AG04449 (cell line): Measurements from ENCODE around the gene CCL15.

ENCODE experiments used
- CTCF ChIA-PET: fragments of 350-600 bp; formaldehyde crosslinking; extraction: SDS; loops from one replicate; lab custom pipeline; 2021; ENCODE audit warnings: antibody characterized with exemption; lab: Yijun Ruan, JAX
- POLR2A ChIA-PET: fragments of 400-600, 350-600 bp; formaldehyde crosslinking; extraction: SDS; loops from one replicate; lab custom pipeline; 2020; ENCODE audit warnings: antibody characterized with exemption, inconsistent platforms; lab: Yijun Ruan, JAX
- DNase-seq: peaks from one replicate; pipeline ENCODE4 v3.0.0-alpha.2; 2010; ENCODE audit warnings: low read depth, low spot score
- H3K4me3 ChIP-seq: 2 replicates; pipeline ENCODE4 v1.5.1; 2011; ENCODE audit warnings: low read depth, mild to moderate bottlenecking, control low read depth, low read length
- TF ChIP-seq, protein P1 (sequence below): IDR thresholded peaks from one replicate; pipeline ENCODE4 v1.5.1; 2011; ENCODE audit warnings: mild to moderate bottlenecking, moderate library complexity, low read length, control low read depth, inconsistent platforms; ENCODE audit not compliant: insufficient read depth; ENCODE audit errors: missing control alignments

CCL15 gene

DNA sequence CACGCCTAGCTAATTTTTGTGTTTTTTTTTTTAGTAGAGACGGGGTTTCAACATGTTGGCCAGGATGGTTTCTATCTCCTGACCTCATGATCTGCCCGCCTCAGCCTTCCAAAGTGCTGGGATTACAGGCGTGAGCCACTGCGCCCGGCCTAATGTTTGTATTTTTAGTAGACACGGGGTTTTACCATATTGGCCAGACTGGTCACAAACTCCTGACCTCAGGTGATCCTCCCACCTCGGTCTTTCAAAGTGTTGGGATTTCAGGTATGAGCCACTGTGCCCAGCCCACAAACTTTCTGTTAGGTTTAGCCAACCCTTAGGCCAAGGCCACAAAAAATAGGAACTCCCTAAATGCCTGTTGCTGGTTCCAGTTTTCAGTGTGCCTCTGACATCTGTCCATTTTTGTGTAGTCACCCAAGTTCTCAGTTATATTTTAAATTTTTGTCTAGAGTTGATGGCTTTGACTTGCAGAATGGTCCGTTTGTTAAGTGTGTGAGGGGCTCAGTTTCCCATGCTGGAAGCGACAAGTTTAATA is 32.8 kb downstream of the CCL15 start:
- ChIA-PET POLR2A (no interaction called here), CTCF (interaction anchor here (0.9 to 7.3 kb wide), 9 partner anchors 7 to 521 kb away, joined by 3 to 82 read pairs (median 3); no protein-coding TSS in a partner anchor)
- no peak overlapping the region for H3K4me3 ChIP-seq
- TF ChIP-seq, protein P1, sequence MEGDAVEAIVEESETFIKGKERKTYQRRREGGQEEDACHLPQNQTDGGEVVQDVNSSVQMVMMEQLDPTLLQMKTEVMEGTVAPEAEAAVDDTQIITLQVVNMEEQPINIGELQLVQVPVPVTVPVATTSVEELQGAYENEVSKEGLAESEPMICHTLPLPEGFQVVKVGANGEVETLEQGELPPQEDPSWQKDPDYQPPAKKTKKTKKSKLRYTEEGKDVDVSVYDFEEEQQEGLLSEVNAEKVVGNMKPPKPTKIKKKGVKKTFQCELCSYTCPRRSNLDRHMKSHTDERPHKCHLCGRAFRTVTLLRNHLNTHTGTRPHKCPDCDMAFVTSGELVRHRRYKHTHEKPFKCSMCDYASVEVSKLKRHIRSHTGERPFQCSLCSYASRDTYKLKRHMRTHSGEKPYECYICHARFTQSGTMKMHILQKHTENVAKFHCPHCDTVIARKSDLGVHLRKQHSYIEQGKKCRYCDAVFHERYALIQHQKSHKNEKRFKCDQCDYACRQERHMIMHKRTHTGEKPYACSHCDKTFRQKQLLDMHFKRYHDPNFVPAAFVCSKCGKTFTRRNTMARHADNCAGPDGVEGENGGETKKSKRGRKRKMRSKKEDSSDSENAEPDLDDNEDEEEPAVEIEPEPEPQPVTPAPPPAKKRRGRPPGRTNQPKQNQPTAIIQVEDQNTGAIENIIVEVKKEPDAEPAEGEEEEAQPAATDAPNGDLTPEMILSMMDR = no peak
- DNase-seq = no peak

DNA sequence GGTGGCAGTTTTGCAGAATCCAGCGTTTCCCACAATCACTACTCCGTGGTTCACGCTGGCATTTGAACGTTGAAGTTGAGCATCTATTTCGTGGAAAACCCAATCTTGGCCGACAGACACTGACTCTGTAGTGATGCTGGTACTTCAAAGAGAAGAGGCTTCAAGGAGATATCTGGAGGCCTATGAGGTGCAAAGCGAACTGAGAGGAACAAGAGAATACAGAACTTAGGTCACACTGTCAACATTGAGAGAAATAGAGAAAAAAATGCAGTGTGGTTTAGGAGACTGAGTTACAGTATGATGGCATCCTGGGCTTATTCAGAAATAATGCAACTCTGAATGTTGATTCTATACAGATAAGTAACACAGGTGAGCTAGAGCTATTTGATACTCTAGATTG is 36.1 kb downstream of the CCL15 start:
- no peak for DNase-seq
- no peak overlapping the region for H3K4me3 ChIP-seq
- ChIA-PET POLR2A (no interaction called here), CTCF (interaction anchor here (1.3 to 1.8 kb wide), 4 partner anchors 11 to 518 kb away, joined by 3 to 13 read pairs (median 7); no protein-coding TSS in a partner anchor)
- TF ChIP-seq, protein P1 = no peak

DNA sequence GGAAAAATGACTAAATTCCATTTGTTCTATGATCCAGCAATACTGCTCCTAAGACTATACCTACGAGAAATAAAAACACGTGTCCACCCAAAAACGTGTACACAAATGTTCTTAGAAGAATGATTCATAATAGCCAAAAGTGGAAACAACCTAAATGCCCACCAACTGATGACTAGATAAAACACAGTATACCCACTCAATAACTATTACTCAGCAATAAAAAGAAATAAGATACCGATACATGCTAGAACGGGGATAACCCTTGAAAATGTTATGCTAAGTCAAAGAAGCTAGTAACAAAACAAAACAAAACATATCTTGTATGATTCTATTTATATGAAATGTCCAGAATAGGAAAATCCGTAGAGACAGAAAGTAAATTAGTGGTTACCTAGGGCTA is 37.7 kb downstream of the CCL15 start:
- CTCF ChIA-PET = interaction anchor here (1.1 kb wide), 1 partner anchor 185 kb away, joined by 5 read pairs; no protein-coding TSS in a partner anchor
- DNase-seq = no peak
- TF ChIP-seq, protein P1 = no peak
- no peak overlapping the region for H3K4me3 ChIP-seq
- POLR2A ChIA-PET = no interaction called here

DNA sequence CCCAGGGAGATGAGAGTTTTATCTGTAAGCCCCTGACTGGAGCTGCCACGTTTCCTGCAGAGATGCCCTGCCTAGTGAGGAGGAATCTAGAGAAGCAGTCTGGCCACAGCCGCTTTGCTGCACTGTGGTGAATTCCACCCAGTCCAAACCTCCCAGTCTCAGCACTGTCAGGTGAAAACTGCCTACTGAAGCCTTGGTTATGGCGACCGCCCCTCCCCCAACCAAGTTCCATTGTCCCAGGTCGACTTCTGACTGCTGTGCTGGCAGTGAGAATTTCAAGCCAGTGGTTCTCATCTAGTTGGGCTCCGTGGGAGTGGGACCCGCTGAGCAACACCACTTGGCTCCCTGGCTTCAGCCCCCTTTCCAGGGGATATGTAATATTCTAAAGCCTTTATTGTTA is 47.6 kb downstream of the CCL15 start:
- TF ChIP-seq, protein P1 = no peak

DNA sequence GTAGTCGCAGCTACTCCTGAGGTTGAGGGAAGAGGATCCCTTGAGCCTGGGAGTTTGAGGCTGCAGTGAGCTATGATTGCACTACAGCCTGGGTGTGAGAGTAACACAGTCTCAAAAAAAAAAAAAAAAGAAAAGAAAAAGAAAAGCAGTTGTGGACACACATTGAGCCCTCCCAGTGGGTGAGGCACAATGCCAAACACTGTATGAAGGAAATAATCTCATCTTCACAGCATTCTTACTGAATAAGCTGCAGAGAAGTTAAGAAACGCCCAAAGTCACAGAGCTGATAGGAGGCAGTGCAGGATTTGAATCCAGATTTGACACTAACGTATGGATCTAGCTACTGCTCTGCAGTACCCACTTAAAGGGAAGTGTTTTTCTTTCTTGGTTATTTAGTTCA is 52.0 kb downstream of the CCL15 start:
- DNase-seq = no peak
- CTCF ChIA-PET = interaction anchor here (1.5 to 2.2 kb wide), 2 partner anchors 12 to 20 kb away, joined by 3 to 6 read pairs; no protein-coding TSS in a partner anchor
- TF ChIP-seq, protein P1 = no peak
- POLR2A ChIA-PET = no interaction called here
- no peak overlapping the region for H3K4me3 ChIP-seq

More for the DNA sequence above, 47.6 kb downstream of the CCL15 start:
- CTCF ChIA-PET = no interaction called here
- H3K4me3 ChIP-seq = no peak overlapping the region
- POLR2A ChIA-PET = no interaction called here
- DNase-seq = no peak

DNA sequence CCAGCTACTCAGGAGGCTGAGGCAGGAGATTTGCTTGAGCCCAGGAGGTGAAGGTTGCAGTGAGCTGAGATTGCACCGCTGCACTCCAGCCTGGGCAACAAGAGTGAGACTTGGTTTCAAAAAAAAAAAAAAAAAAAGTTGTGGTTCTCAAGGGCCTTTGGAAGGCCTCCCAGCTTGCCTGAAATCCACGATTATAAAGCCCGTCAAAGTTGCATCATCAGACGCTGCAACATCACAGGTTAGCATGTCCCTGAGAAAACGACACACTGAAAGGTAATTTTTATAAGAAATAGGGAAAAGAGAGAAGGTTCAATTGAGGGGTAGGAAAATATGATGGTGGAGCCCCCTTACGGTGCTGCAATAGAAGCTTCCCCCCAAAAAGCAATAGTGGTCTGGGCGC is 53.3 kb downstream of the CCL15 start:
- CTCF ChIA-PET = interaction anchor here (0.8 to 1.8 kb wide), 4 partner anchors 10 to 204 kb away, joined by 3 to 5 read pairs (median 3); no protein-coding TSS in a partner anchor
- TF ChIP-seq, protein P1 = no peak
- POLR2A ChIA-PET = no interaction called here
- H3K4me3 ChIP-seq = no peak overlapping the region
- no peak for DNase-seq
